HG03064 (cell line): ENCODE results near the gene PALM2AKAP2.
"Not testable (repeated sequence)": the region's sequence is repeated elsewhere in the genome, so short reads cannot be mapped to it uniquely, and the experiment has no call there.

ENCODE experiments used
- ATAC-seq: cut with Tn5 transposase; IDR thresholded peaks from one replicate; pipeline ENCODE4 v1.9.1; 2021; ENCODE audit warnings: low read depth; ENCODE audit not compliant: unreplicated experiment

PALM2AKAP2 gene

DNA sequence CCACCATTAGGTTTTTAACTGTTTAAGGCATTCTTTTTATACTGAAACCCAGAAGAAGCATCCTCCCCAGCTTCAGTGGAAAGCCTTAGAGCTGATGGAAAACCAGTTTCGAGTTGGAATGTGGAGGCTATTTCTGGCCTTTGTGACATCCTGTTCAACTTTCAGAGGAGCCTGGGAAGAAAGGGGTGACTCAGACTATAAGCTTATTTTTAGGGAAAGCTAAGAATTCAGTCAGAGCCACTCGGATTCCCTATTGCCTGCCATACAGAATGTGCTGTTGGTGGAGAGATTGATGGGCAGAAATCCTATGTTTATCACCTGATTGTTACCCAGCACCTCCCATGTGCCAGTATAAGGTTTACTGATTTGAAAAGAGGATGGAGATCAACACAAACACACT, 19.8 kb downstream of the PALM2AKAP2 start:
- no peak for ATAC-seq

GRCh38 chr9:109801484-109801883, 21.5 kb downstream of the PALM2AKAP2 start:
- ATAC-seq, result no peak

- ATAC-seq, result no peak
These were observed 22.5 kb downstream of the PALM2AKAP2 start for GRCh38 chr9:109802491-109802890.

DNA sequence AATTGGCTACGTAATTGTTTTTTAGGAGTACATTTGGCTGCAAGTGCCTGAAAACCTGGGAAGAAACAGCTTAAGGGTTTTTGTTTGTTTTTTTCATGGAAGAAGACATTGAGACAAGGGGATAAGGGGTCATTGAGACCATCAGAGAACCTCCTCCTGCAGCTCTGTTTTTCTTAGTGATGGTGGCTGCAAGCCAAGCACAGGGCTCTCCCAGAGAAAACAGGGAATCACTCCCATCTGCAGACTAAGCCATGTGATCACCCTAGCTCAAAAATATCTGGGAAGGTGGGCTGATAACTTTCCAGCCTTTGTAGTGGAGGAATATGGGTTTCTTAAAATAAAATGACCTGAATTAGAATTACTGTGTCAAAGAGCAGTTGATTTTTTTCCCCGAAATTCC, 25.1 kb downstream of the PALM2AKAP2 start:
- ATAC-seq, result no peak

GRCh38 chr9:109806506-109807115, 26.6 kb downstream of the PALM2AKAP2 start:
- no peak for ATAC-seq

DNA sequence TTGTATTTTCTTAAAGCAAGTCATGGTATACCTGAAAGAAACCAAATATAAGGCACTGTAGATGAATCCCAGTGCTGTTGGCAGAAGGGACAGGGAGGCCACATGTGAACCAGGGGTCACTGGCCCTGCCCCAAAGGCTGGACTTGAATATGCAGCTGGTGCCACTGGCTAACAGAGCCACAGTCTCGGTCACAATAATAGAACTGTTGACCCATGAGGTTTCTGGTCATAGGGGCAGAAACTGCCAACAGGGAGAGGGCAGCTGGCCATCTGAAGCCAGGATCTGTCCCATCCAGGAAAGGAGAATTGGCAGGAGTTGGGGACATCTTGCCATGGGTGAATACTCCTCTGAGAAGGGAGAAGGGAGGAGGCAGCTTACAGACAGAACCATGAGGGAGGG, 31.9 kb downstream of the PALM2AKAP2 start:
- ATAC-seq, result no peak

- no peak for ATAC-seq
These were observed 32.3 kb downstream of the PALM2AKAP2 start for GRCh38 chr9:109812331-109812730.

- no peak for ATAC-seq
These were observed 32.9 kb downstream of the PALM2AKAP2 start for GRCh38 chr9:109812818-109813281.

DNA sequence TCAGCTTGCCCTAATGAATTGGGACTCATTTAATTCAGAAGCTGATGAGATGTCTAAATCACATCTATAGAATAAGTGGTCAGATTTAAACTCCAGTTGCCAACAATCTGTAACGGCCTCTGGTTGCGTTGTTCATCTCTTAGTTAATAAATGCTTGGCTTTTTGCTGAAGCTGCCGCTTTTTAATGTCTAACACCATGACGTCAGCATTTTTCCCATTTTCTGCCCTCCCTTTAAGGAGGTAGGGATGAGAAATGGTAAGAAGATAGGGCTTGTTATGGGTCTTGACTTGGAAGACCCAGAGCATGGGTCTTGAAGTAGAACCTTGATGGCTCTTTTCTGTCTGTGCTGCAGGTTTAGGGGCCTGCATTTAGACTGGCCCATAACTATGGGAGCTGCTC, 33.3 kb downstream of the PALM2AKAP2 start:
- no peak for ATAC-seq

DNA sequence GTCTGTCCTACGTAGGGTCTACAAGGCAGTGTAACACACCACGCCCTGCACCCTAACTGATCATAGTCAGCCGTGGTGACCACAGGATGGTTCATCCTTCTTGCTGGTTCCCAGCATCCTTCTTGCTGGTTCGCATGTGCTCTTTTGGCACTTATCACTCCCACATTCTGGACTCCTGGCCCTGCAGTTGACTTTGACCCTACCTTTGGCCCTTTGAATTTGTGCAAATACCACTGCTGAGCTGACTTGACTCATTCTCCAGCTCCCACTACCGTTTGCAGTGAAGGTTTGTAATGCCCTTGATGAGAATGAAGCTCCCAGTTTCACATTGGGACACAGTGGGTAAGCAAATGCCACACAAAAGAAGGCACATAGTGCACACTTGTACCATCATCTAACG, 33.8 kb downstream of the PALM2AKAP2 start:
- ATAC-seq, result no peak

- ATAC-seq, result no peak
These were observed 35.5 kb downstream of the PALM2AKAP2 start for GRCh38 chr9:109815366-109815947.

DNA sequence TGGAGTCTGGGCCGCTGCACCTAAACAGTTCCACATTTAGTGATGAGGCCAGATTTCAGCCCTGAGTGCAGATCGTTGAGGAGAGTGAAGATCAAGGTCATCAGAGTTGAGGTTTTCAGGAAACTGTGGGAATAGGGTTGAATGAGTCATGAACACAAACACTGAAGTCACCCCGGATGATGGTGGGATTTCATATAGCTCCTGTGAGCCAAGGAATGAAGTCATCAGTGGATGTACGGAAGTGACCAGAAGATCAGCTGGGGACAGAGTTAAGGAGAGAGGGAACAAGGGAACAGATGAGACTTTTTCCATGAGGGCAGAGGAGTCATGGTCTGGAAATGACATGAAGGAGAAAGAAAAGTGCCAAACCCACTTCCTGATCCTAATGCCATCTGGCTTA, 36.5 kb downstream of the PALM2AKAP2 start:
- no peak for ATAC-seq

- no peak for ATAC-seq
These were observed 37.3 kb downstream of the PALM2AKAP2 start for GRCh38 chr9:109817146-109817845.

DNA sequence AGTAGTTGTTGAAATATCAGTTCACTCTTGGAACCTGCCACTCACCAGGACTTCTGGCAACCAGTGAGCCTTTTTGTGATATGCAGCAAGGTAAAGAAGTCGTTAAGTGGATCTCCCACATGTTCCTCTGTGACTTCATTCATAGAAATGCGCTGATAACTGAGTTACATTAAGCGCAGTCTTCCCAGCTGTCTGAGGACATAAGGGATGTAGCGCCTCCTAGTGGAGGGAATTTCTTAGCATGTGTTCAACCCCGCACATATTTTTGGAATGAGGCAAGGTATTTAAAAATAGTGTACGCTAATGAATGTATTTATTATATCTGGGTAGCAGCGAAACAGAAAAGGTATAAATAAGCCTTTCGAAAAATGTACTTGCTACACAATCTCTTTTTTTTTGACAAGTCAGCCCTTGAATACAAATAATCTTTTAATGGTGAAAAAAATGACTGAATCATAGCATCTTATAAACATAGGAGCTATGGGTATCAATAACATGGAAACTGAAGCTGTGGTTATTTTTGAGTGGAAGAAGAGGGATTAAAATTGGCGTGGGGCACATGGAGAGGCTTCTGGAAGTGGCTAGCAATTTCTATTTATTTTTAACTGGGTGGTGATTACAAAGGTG, 38.0 kb downstream of the PALM2AKAP2 start:
- ATAC-seq, result no peak

GRCh38 chr9:109821711-109822110, 41.7 kb downstream of the PALM2AKAP2 start:
- no peak for ATAC-seq

GRCh38 chr9:109825383-109825782, 45.4 kb downstream of the PALM2AKAP2 start:
- not testable (repeated sequence) for ATAC-seq

DNA sequence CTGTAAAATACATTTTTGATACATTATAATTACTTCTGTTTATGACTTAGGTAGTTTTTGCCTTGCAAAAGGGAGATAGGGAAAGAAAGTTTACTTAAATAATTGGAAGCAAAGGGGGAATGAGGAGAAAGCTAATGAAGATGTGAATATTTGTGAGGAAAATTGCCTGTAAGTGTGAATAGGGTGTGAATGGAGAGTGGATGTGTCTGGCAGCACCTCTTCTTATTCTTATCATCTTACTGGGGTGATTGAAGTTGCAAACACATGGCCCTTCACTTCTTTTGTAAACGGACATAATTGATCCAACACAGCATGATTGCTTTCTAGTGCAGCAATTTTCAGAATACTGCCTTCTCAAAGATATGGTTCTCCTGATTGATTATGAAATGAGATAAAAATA, 46.6 kb downstream of the PALM2AKAP2 start:
- no peak for ATAC-seq

DNA sequence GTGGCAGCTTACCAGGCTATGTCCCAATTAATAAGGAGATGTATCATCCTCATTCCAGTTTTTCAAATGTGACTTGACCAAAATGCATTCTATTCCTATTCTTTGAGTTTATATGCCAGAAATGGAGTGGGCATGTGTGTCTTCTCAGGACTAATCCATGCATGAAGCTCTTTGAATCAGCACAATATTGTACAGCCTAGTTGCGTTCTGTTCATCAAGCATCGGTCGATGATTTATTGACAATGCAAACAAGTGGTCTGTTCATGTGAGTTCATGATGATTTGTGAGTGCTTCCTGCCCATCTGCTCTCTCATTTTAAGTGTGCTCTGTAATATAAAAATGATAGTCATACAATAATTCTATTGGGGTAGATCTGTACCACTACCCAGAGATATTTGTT, 48.3 kb downstream of the PALM2AKAP2 start:
- no peak for ATAC-seq
